Right lung (tissue), 5 donors: ENCODE data around the gene NPAS3. TPM values are rescaled to one million over a fixed set of nuclear protein-coding genes. Genes with fewer than 3 reads are reported as not detected.

Experiments
- DNase-seq, 2 donors: peaks; one replicate each; pipeline ENCODE4 v3.0.0-alpha.2; 2013
- polyA plus RNA-seq, 5 donors: library from polyadenylated mRNA; unstranded; fragments of 120-200 nt; gene quantifications; one replicate each; pipeline versions ENCODE4 v1.2.1 to v1.2.3, GENCODE V29; 2013; ENCODE audit warnings: inconsistent platforms in 1 of 5, low replicate concordance in 1 of 5; ENCODE audit not compliant: insufficient read length in 5 of 5, insufficient read depth in 1 of 5

The NPAS3 gene
- polyA plus RNA-seq, 5 donors: 0.56 to 0.77 (median 0.69) TPM

DNA sequence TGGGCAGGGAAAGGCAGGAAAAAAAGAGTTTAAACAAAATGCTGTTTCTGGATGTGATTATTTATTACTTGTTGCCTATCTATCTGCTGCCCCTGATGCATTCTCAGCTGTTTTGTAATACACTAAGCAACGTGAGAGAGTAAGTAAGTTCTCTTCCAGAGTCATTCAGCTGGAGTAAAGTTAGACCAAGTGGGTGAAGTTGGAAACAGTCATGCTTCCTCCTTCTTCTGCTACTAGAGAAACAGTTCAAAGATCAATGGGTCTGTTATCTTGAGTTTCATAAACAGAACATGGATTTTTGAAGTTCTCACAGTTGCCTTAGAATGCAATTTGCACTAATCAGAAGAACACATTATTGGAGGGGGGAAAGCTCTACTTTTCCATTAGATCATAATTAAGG lies 732.9 kb downstream of the NPAS3 start:
- no peak for DNase-seq

DNA sequence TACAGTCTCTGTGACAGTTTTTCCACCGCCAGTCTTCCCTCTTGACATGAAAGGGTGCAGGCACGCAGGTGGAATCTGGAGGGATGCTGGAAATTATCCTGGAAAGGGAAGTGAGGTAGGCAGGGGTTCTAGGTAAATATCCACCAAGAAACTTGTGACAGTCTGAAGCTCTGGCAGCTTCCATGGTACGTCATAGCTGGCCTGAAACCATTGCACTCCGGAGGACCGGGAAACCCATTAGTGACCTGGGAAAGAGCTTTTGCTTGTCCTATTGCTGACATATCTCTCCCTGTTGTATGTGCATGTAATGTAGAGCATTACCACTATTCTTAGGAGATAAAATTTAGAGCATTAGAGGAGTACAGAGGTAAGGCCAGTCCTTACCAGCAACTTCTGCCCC lies 736.2 kb downstream of the NPAS3 start:
- DNase-seq: no peak

- no peak for DNase-seq
These were observed 736.9 kb downstream of the NPAS3 start for GRCh38 chr14:33675415-33676130.

- DNase-seq: no peak
These were observed 737.5 kb downstream of the NPAS3 start for GRCh38 chr14:33676135-33676566.

DNA sequence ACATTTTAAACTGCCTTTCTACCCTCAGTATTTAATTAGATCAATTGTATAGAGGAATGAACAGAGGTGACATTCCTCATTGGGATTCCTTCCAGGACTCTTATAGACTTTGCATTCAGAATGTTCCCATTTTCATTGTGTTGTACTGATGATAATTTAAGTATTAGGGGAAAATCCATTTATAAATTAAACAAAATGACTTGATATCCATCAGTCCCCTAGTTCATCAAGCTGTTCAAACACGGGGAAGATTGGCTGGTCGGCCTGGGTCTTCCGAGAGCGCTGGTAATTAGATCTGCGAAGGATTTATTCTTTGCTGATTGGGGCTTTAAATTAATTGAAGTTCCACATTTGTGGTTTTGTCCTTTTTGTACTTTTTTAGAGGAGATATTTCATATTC lies 738.2 kb downstream of the NPAS3 start:
- no peak for DNase-seq

DNA sequence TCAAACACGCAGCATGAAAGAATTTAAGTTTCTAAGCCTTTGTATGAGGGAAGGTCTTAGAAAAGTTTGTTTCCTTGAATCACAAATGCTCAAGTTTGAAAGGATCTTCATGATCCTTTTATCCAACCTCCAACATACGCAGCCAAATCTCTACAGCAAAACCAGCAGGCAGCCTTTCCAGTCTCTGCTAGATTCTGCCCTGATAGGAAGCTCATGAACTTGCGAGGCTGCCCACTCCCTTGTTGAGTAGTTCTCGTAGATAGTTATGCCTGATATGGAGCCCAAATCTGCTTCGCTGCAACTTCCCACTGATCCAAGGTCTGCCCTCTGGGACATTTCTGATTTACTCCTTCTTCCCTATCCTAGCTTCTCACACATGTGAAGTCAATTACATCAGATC lies 739.3 kb downstream of the NPAS3 start:
- DNase-seq: no peak

DNA sequence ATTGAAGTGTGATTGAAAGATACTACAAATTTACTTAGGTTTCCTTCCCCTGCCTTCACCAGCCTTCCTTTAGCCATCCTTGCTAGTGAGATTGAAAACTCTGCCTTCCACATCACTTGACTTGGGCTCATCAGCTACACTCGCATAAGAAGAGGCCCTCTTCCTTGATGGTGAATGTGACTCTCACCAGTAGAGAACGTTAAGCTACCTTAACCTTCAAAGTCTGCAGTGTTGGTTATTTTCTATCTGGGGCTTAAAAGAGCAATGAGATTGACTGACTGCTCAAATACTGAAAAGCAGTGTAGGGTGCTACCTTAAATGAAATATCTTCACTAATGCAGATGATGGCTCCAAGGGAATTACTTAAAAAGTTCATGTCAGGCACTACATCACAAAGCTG lies 740.3 kb downstream of the NPAS3 start:
- DNase-seq: no peak

DNA sequence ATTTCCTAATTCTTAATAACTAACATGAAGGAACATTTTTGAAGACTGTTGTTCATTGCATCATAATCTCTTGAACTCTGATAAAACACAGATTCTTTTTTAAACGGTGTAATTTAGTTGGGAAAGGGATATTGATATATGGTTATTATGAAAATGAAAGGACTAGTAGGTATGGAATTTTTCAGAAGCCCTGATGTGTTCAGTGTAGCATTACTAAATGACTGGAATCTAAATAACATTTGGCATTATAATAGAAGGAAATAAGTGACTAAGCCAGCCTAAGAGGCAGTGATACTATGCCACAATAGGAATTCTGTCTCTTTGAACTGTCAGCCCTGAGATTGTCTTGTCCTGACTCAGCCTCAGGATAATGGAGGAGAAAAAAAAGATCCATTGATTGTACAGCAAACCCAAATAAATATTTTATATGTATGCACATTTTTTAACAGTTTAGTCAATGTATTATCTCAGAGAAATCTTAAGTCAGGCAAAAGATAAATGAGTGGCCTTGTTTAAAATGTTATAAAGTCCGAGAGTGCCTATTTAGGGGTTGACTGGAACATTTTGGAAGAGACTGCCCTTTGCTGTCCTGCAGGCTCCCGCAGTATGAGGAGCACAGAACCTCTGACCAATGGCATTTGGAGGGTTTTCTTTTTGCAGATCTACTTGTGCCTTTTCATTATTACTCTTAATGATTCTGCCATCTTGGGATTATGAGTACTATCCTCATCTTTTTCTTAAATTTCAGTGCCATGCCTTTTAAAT lies 741.0 kb downstream of the NPAS3 start:
- no peak for DNase-seq

DNA sequence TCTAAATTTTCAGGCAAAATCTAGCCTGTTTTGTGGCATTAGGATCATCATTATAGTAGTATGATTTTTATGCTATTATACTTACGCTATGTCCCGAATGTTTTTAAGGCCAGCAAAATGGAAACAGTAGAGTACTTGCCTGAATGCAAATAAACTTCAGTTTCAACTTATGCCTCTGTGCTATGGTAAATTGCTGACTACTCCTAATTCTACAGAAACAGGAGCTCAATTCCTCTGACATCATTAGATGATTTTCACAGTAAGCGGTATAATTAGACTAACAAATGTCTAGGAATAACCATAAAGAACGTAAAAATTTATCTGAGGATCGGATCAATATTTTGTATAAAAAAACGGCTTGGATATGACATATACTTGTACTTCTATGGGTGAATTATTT lies 742.2 kb downstream of the NPAS3 start:
- no peak for DNase-seq

GRCh38 chr14:33682760-33683159 lies 744.1 kb downstream of the NPAS3 start:
- DNase-seq: no peak

GRCh38 chr14:33685026-33685425 lies 746.3 kb downstream of the NPAS3 start:
- no peak for DNase-seq

GRCh38 chr14:33685698-33686097 lies 747.0 kb downstream of the NPAS3 start:
- DNase-seq: no peak

DNA sequence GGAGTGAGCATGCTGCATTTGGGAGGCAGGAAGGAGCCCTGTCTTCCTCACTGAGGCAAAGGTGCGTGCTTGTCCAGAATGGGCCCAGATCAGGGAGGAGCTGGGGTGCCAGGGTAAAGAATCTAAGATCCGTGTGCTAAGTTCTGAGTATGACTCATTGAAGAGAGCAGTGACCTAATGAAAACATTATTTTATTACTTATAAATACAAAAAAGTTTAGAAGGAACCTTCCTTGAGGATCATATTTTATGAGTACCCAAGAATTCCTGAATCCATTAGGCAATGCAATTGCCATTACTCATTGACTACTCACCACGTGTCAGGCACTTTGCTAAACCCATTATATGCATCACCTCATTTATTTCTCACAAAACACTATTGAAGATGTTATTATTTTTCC lies 747.5 kb downstream of the NPAS3 start:
- no peak for DNase-seq

DNA sequence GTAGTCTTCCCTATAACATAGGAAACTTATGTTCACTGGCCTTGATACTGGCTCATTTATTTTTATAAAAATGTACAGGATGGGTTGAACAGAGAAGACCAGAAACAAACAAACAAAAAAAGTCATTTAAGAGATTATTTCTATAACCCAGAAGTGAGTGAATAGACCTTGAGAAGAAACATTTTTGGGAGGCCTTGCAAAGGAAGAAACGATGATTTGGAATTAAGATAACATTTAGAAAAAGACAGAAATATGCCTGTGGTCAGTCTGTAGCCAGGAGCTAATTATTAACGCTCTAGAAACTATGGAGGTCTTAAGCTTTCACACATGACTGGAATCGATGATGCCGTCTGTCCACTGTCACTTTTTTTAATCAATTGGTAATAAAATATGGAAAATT lies 748.2 kb downstream of the NPAS3 start:
- no peak for DNase-seq

- no peak for DNase-seq
These were observed 751.0 kb downstream of the NPAS3 start for GRCh38 chr14:33689680-33690079.

DNA sequence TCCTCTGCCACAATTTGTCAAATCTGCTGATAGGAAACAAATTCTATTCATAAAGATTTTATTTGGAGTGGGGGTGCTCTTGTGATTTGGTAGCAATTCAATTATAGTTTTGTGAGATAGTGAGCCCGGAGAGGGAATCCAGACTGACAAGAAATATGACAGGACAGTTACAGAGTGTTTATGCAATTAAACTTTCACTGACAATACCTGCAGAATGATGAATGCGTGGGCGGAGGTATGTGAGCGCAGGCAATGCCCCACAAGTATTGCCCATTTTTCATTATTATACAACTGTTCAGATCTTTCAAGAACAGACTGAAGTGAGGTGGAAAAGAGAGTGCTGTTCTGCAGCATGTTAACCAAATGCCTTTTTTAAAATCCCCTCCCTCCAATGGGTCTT lies 753.2 kb downstream of the NPAS3 start:
- DNase-seq: no peak

DNA sequence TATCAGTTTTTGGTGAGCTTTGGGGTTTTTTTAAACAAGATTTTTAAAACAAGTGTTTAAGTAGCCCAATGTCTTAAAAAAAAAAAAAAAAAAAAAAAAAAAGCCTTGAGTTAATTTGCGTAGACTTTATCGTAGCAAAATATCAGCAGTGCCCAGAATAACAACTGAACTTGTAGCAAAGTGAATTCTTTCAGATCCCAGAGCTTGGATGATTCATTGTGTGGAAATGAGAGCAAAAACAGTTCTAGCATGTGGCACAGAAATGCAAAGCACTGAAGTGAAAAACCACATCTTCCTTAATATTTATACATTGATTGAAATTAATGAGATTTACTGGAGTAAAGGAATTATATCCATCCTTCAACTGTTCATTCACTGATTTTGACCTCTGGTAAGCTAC lies 754.1 kb downstream of the NPAS3 start:
- no peak for DNase-seq

- DNase-seq: no peak
These were observed 754.6 kb downstream of the NPAS3 start for GRCh38 chr14:33693237-33693636.

DNA sequence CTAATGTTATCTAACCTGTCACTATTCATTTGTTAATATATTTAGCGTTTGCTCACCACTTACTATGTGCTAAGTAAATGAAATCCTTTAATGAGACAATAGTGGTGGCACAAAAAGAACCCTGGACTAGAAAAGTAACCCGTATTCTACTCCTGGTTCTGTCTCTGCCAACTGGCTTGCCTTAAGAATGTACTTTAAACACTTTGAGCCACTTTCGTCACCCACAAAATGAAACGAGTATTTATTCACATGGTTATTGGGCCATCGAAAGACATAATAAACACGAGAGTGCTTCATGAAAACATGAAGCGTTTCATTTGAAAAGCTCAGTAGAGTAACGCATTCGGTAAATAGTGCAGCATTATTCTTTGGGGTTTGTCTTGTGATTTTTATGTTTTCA lies 757.5 kb downstream of the NPAS3 start:
- no peak for DNase-seq

DNA sequence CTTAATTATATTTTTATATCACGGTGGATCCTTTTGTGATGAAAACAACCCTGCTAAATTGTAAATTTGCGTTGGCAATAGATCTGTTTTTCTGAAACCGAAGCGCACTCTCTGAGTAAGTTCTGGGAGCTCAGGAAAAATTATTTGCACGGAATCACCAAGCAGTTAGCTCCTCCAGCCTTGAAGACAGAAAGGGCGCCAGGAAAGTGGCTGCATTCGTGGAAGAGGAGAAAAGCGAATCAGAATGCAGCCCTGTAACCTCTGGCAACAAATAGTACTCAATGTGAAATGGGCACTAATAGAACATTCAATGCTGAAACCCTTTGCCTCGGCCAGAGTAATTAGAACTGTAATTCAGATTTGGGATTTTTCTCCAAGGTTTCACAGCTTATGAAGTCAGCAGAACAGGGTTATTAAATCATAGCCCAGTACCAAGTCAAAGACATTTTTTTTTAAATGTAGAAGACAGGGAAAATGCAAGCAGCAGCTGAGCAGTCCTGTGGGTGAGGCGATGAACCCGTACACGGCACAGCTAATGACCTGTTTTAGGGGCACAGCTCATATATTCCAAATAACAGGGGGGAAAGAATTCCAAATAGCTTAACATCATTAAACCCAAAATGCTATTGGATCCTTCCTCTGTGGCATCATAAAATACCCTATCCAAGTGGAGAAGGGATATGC lies 760.8 kb downstream of the NPAS3 start:
- no peak for DNase-seq

DNA sequence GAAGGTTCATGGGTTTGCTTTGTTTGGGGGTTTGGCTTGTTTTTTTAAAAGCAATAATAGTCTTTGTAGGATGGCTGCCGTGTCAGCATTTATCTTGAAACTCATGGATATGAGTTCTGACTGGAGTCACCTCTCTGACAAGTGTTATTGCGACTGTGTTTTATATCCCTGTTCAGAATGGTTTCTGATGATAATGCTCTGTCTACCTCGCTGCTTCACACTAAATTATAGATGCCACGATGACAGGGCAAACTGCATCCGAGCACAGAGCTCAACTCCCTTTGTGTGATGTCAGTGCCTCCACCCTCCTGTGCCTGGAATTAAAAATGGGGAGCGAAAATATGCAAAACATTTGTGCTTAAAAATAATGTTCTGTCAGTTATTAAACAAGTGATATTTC lies 761.4 kb downstream of the NPAS3 start:
- no peak for DNase-seq

DNA sequence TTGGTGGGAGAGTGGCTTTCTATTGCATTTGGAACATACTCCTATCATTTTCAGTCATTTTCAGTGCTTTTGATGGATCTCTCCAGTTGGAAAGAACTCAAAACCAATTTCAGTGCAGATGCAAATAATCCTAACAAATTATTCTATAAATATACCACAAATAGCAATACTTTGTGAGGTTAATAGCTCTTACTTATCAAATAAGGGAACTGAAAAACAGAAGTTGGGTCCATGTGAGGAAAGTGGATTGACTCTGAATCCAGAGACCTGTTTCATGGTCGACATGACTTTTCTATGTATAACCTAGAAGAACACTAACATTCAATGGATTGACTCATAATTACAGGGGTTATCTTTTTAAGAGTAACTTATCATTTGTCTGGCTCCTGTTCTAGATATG lies 763.6 kb downstream of the NPAS3 start:
- no peak for DNase-seq

DNA sequence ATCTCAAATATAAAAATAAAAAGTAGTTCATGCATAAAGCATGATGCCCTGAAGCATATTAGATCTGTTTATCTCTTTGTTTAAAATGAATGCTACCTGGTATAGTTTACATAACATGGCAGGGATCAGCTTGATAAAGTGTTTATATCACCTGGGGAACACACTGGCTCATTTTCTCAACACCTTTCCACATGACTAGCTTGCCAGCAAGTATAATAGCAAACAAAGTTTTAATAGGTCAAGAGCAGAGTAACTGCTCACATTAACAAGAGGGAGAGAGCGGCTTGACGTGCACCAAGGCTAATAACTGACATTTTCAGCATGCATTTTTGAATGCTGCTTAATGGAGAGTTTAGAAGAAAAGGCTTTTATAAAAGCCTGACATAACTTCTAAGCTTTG lies 765.8 kb downstream of the NPAS3 start:
- peak in 1 of 2 donors; percentile 8 for DNase-seq
